ENCODE data around the gene RTF2.
"Not testable (repeated sequence)": the region's sequence is repeated elsewhere in the genome, so short reads cannot be mapped to it uniquely, and the experiment has no call there.

Gene RTF2

DNA sequence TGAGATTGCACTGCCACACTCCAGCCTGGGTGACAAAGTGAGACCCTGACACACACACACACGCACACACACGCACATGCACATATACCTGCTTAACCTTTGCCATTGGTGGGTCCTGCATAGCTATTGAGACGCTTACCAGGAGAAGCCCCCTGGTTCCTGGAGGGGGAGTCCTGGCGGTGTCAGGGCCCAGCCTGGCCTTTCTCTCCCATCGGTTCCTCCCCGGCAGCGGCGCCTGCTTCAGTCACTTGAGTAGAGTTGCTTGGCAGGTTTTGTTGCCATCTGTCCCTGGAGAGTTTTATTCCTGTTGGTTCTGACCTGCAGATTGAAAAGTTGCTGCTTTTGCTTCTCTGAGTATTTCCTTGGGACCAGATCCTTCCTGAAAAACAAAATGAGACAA is 35.5 kb downstream of the RTF2 start:
- DNase-seq = no peak

DNA sequence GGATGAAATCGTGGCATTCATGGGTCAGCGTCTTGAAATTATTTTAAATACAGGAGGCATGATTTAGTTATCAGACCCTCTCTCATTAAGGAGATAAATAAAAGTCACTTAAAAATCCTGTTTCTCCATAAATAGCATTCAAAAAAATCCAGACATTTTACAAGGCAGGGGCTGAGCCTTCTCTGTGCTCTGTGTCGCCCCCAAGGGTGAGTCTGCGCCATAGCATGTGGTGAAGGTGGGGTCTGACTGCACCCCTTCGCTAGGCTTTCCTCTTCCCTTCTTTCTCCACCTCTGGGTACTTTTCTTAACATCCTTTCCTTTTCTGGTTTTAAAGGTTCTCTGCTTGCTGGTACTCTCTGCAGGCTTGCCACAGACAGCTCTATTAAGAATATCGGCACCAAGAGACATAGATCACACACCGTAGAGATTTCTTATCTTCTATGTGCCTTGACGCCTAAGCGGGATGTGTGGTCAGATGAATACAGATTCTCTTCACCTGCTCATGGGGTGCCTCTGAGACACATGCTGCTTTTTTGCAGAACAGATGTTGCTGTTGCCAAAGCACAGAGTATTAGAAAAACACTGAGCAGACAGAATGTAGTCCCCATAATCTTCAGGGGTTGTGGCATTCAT is 36.1 kb downstream of the RTF2 start:
- DNase-seq = no peak

DNA sequence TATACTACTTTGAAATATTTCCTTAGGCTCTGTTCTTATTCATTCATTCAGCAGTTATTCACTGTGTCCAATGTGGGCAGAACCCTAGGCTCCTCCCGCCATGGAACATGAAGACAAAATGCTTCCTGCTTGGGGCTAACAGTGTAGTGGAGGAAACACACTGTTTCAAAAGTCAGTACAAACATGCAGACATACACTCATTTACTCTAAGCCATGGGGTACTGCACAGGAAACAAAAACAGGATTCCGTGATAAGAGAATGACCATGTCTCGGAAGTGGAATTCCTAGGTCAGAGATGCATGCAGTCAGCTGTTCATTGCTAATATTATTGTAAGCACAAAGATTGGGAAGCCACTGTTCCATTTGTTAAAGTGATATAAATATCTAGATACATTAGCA is 37.7 kb downstream of the RTF2 start:
- no peak for DNase-seq

DNA sequence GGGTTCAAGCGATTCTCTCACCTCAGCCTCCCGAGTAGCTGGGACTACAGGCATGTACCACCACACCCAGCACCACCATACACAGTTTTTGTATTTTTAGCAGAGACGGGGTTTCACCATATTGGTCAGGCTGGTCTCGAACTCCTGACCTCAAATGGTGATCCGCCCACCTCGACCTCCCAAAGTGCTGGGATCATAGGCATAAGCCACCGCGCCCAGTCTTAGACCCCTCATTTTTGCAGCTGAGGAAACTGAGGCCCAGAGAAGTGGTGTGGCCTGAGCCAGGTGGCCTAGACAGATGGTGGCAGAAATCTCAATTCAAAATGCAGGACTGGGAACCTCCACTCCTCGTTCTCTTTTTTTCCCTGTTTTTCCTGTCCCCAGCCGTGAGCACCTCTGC is 43.5 kb downstream of the RTF2 start:
- DNase-seq = no peak

DNA sequence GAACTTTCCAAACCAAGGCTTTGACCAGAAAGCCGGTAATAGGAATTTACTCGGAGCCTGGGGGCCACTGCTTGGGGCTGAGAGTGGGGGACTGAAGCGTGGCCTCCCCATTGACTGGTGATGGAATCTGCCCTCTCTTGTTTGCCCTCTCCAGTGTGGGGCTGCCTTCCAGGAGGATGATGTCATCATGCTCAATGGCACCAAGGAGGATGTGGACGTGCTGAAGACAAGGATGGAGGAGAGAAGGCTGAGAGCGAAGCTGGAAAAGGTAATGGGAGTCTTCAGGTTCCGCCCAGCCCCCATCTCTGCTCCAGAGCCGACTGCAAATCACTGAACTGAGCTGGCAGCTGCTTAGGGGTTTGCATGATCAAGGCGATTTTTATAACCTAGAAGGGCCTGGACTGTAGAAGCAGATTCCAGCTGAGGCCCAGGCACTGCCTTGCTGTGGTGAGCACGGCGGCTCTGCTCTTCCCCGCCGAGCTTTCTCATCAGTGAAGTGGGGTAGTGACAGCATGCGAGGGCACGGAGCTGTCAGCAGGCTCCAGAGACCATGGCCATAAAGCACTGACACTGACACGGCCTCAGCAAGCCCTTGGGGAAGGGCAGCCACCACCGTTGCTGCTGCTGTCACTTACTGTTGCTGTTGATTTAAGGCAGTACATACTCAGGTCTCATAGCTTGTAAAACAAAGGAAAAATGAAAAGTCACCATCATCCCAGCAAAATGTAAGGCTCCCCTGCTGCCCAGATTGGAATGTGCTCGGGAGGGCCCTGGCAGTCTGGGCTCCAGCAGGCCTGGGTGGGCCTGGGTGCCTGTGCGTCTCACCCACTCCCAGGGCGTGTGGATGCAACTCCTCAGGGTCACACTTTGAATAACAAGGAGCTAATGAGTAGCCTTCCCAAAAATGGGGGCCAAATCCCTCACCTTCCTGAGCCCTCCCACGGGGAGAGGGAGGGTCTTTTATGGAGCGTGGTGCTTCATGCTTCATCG is 45.0 kb downstream of the RTF2 start:
- no peak for DNase-seq

DNA sequence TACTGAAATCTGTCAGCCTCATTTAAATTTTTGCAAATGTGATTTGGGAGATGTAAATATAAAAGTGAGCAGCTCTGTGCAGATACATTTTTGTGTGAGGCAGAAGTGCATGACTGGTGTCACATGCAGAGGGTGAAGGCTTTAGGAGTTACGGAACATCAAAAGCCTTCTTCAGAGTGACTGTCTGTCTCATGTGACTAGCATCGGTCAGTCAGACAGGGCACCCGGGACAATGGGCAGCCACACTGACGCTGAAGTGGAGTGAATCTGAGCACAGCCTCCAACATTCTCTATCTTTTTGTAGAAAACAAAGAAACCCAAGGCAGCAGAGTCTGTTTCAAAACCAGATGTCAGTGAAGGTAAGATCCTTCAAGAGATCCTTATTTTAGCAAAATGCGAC is 48.2 kb downstream of the RTF2 start:
- no peak for DNase-seq

DNA sequence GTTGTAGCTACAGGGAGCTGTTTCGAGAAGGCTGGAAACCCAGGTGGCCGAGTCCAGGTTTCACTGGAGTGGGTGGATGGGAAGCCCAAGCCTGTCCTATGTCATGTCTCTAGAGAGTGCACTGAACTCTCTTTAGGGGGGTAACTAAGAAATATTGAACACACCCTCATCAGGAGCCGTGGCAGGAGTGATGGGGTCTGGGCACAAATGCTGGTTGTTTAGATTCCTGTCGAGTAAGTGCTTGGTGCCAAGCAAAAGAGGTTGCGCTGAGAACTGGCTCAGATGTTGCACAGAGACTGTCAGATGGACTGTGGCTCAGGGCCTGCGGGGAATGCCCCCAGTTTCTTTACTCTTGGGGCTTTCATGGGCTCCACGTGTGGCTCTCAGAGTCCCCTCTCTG is 48.8 kb downstream of the RTF2 start:
- no peak for DNase-seq

DNA sequence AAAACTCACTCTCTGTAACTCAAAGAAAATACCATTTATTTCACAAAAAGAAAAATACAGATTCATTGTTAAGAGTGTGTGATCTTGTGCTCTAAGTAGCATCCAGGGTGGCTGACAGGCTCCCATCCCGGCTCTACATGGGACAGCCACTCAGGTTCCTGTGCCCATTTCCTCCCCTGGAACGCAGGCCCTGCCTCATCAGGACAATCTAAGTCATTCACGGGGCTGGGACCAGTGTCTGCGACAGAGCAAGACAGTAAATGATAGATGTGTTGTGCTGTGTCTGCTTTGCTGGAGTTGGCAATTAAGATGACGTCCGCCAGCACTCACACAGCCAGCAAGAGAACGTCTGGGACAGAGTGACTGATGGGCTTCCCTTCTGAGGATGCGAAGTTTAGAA is 49.2 kb downstream of the RTF2 start:
- DNase-seq = no peak

DNA sequence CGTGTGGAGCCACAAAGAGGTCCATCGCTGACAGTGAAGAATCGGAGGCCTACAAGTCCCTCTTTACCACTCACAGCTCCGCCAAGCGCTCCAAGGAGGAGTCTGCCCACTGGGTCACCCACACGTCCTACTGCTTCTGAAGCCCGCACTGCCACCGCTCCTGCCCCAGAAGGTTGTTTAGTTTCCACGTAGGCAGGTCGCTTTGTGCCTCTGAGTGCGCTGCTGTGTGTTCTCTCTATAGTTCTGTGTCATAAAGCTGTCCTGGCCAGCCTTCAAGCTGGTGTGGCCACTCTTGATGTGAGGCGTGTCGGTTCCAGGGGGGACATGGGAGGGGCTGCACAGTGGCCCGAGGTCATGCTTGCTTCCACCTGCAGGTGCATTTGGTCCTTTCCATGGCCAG is 49.7 kb downstream of the RTF2 start:
- no peak for DNase-seq

DNA sequence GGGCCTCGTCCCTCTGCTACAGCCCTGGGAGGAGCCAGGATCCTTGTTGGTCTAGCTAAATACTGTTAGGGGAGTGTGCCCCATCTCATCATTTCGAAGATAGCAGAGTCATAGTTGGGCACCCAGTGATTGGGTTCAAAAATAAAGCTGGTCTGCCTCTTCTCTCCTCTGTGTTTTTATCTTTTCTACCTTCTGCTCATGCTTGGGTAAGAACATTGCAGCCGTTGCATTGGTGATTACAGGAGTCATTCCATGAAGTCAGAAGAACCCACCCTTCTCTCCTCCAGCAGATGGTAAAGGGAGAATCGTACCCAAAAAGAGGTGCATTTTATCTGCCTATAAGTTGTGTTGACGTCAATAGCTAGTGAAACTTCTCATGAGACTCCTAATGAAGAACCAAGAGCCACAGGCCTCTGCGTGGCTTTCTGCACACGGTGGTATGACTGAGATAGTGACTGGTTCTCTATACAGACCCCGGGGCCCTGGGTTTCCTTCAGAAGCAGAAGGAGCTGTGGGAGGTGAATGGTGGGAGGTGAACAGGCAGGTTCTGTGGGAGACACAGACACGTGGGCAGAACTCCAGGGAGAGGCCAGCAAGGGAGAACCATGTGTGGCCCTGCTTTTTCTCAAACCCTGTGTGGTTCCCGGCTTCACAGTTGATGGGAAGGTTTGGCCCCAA is 50.4 kb downstream of the RTF2 start:
- DNase-seq = no peak

DNA sequence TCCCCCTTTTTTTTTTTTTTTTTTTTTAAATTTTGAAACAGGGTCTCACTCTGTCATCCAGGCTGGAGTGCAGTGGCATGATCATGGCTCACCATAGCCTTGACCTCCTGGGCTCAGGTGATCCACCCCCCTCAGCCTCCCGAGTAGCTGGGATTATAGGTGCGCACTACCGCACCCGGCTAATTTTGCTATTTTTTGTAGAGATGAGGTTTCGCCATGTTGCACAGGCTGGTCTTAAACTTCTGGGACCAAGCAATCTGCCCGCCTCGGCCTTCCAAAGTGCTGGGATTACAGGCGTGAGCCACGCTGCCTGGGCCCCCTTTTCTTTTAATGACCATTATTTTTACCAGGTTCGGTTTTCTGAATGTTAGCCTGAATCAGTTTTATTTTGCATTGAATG is 51.1 kb downstream of the RTF2 start:
- DNase-seq = no peak

DNA sequence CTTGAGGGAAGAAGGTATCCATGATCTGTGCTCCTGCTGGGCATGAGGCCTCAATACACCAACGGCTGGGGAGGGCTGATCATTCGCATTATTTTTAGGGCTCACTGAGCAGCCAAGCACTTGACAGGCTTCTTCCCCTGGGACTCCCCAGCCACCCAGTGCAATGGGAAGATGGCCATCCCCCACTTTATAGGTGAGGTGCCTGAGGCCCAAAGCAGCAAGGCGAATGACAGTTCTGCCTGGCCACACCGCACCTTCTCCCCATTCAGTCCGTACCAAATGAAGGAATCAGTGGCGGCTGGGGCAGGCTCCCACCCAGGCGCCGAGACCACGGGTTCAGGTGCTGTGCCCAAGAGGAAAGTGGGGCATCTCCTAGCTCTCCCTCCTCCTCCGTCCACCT is 51.8 kb downstream of the RTF2 start:
- DNase-seq = no peak

DNA sequence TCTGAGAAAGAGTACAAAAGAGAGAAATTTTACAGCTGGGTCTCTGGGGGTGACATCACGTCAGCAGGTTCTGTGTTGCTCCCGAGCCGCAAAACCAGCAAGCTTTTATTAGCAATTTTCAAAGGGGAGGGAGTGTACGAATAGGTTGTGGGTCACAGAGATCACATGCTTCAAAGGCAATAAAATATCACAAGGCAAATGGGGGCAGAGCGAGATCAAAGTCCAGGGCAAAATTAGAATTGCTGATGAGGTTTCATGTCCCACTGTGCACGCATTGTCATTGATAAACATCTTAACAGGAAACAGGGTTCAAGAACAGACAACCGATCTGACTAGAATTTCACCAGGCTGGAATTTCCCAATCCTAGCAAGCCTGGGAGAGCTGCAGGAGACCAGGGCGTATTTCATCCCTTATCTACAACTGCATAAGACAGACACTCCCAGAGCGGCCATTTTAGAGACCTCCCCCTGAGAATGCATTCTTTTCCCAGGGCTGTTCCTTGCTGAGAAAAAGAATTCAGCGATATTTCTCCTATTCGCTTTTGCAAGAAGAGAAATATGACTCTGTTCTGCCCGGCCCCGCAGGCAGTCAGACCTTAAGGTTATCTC is 52.4 kb downstream of the RTF2 start:
- not testable (repeated sequence) for DNase-seq

DNA sequence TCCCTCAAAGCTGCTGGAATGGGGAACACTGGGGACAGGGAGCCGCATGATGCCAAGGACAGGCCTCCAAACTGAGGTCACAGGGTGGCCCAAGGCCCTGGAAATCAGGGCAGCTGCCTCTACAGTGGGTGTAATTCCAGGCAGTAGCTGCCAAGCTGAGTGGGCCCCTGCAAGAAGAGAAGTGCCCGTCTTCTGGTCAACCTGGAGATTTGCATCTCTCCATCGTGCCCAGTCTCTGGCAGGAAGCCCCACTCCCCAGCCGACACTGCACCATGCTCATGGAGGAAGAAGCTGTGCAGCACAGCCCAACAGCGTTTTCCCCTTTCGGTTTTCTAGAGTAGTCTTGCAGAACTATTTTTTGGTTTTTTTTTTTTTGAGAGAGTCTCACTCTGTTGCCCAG is 53.9 kb downstream of the RTF2 start:
- DNase-seq = no peak

DNA sequence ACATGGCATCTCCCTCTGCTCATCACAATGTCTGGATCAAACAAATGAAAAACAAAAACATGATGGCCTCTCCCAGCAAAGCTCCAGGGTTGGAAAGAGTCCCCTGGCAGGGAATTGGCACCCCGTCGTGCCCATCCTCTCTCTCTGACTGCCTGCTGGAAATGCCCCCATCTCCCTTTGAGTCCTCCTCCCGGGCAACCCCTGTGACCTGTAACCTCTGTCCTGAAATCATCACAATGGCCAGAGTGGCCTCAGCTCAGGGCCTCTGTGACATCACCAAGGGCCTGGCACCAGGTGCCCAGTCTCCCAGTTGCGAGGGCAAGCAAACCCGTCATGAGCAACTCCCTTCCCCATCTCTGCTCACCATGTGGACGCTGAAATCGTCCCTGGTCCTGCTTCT is 56.0 kb downstream of the RTF2 start, which contains the start of gene FAM209A:
TSS of gene FAM209A (plus strand) at position 301 of the 400 bp plus-strand sequence. CDS start at position 366, 65 bp downstream.
- not testable (repeated sequence) for DNase-seq

DNA sequence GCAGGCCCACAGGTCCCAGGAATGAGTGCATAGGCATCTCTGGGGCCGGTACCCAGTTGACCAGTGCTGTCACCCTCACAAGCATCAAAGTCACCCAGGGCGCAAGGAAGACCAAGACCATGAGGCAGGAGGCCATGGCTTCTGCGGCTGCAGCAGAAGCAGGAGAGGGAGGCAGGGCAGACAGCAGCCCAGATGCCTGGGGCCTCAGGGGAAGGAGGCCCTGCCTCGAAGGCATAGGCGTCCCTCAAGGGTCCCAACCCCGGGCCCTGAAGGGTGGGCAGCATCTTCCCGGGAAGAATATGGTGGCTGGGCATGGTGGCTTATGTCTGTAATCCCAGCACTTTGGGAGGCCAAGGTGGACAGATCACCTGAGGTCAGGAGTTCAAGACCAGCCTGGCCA is 59.1 kb downstream of the RTF2 start:
- DNase-seq = no peak

DNA sequence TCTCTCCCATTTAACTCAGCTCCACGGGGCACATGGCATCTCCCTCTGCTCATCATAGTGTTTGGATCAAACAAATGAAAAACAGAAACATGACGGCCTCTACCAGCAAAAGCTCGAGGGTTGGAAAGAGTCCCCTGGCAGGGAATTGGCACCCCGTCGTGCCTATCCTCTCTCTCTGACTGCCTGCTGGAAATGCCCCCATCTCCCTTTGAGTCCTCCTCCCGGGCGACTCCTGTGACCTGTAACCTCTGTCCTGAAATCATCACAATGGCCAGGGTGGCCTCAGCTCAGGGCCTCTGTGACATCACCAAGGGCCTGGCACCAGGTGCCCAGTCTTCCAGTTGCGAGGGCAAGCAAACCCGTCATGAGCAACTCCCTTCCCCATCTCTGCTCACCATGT is 64.5 kb downstream of the RTF2 start, which contains the start of gene FAM209B:
TSS of gene FAM209B (plus strand) at position 301 of the 400 bp plus-strand sequence. CDS start at position 397, 96 bp downstream.
- not testable (repeated sequence) for DNase-seq

DNA sequence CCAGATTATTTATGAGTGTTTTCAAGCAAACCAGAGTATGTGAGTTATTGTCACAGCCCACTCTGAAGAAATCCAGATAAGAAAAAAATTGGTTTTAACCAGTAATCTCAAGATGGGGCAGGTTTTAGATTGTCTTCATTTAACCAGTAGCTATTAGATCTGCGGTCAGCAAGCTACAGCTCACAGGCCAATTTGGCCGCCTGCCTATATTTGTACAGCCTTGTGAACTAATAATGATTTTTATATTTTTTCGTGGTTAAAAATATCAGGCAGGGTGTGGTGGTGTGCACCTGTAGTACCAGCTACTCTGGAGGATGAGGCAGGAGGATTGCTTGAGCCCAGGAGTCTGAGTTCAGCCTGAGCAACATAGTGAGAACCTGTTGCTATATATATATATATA is 69.6 kb downstream of the RTF2 start:
- no peak for DNase-seq

DNA sequence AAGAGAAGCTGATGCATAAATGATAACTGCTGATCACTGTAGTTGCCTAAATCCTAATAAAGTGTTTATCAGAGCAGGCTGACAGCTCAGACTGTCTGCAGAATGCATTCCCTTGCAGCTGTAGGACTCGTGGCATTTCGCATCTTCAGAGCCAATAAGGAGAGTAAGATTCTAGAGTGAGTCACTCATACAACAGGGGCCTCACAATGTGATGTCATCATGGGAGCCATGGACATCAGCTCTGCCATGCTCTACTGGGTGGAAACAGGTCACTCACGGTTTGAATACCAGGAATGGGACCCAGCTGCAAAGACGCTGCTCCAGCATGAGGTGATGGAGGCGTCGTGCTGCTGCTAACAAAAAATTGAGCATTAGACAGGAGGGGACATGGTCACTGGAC is 72.0 kb downstream of the RTF2 start:
- no peak for DNase-seq

DNA sequence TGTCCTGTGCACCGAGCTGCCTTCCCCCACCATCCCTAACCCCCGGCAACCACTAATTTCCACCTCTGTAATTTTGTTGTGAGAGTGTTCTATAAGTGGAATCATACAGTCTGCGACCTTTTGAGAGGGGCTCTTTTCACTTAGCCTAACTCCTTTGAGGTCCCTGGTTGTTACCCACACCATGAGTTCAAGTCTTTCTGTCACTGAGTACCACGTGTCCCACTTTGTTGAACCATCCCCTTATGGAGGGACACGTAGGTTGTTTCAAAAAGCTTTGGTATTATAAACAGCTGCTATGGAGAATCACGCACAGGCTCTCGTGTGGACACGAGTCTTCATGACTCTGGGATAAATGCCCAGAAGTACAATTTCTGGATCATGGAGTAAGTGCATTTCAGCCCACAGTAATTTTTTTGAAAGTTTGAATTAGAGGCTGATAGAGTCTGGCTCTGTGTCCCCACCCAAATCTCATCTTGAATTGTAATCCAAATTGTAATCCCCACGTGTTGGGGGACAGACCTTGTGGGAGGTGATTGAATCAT is 74.1 kb downstream of the RTF2 start:
- DNase-seq = no peak

DNA sequence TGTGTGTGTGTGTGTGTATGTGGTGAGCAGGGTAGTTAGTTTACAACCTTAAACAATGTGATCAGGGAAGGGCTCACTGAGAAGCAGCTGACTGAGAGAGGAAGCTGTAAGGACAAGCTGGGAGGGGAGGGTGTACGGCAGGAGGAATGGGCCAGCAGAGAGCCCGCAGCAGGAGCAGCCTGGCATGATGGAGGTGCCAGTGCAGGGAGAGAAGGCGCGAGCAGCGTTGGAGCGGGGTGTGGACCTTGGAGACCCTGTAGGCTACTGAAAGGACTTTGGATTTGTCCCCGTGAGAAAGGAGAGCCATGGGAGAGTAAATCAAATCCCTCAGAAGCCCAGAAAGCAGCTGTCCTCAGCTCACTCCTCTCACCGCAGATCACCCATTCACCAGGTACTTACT is 83.1 kb downstream of the RTF2 start:
- no peak for DNase-seq

DNA sequence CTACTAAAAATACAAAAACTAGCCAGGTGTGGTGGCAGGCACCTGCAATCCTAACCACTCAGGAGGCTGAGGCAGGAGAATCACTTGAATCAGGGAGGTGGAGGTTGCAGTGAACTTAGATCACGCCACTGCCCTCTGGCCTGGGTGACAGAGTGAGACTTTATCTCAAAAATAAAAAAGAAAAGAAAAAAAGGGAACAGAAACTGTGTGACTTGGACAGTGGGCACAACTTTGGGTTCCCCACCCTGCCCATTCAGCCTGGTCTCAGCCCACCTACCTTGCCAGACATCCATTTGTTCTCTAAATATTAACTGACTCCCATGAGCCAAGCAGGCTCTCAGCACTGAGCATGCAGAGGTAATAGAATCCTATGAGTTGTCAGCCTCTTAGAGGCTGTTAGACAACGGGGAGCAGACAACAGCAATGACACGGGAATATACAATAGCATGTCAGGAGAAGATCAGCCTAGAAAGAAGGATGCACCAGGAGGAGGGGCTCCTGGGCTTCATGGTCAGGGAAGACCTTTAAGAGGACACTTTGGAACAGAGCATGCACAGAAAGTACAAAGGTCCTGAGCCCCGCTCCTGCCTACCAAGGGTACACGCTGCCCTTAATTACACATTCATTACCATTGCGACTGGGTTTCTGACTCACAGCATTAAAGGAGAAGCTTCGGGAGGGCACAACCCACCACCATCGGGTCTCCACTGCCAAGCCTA is 84.6 kb downstream of the RTF2 start:
- DNase-seq = no peak
